ENCODE data around the gene PCNA. TPM values are rescaled to one million over a fixed set of nuclear protein-coding genes. Genes with fewer than 3 reads are reported as not detected.

PCNA gene
- total and polyA plus RNA-seq, 2 donors (not counting 1 experiment from before 2014, with no cell fraction given): 31.7 to 73.4 TPM

GRCh38 chr20:5168651-5169396 lies 49.1 kb upstream of the PCNA start:
- peak overlapping the region; percentile 88 for H3K27ac Mint-ChIP-seq
- peak overlapping the region in 1 of 2 donors; percentile 62 for H3K27ac ChIP-seq (ENCODE audit: low read length in 2 of 2)

More at GRCh38 chr20:5168651-5169396, 49.1 kb upstream of the PCNA start:
- Histone ChIP-seq H2AFZ (ENCODE audit: insufficient read depth, low read depth, low read length, poor library complexity, severe bottlenecking) (no peak overlapping the region), H3K4me1 (ENCODE audit: control insufficient read depth in 2 of 2, insufficient read depth in 2 of 2, low read length in 2 of 2) (peaks cover 35 to 62% of the 10 kb centered on the region in 2 donors), H3K36me3 (replicated peaks in 1 of 2; ENCODE audit: control extremely low read depth in 1 of 2, control insufficient read depth in 1 of 2, extremely low read depth in 1 of 2, insufficient read depth in 2 of 2, low read length in 1 of 2) (peaks cover 0 to 13% of the 10 kb centered on the region in 2 experiments), H3K9ac (ENCODE audit: low read length) (peak overlapping the region; percentile 38), H3K4me3 (ENCODE audit: control extremely low read depth in 1 of 5, extremely low read depth in 1 of 5, insufficient read depth in 1 of 5, low read depth in 2 of 5, low read length in 4 of 5) (peak overlapping the region in 1 of 5 experiments; percentile 17), H3K27me3 (replicated peaks in 1 of 4; ENCODE audit: control extremely low read depth in 1 of 4, control insufficient read depth in 3 of 4, insufficient read depth in 4 of 4, low read length in 3 of 4) (no peaks in the 10 kb centered on the region), H4K20me1 (ENCODE audit: control insufficient read depth, insufficient read depth, low read length, poor library complexity, severe bottlenecking) (peaks cover 42% of the 10 kb centered on the region), H3K79me2 (ENCODE audit: control insufficient read depth, insufficient read depth, low read length) (peaks cover 87% of the 10 kb centered on the region), H3K4me2 (replicated peaks; ENCODE audit: low read depth, low read length, poor library complexity, severe bottlenecking) (peak overlapping the region; percentile 68), H3K9me3 (ENCODE audit: control extremely low read depth in 1 of 3, control insufficient read depth in 2 of 3, insufficient read depth in 1 of 3, low read length in 2 of 3) (no peaks in the 10 kb centered on the region)
- intact Hi-C loops (cut with micrococcal nuclease): no loop called here
- TF ChIP-seq EZH2 (IDR thresholded peaks at IDR 0.05; ENCODE audit: borderline replicate concordance, insufficient read depth, low read depth, low read length, poor library complexity, severe bottlenecking): no peak
- TF ChIP-seq CTCF (IDR thresholded peaks at IDR 0.05): no peak
- peak; percentile 62 for ATAC-seq (ENCODE audit: low read depth)
- Mint-ChIP-seq H3K27me3 (no peaks in the 10 kb centered on the region), H3K4me1 (peaks cover 78% of the 10 kb centered on the region), H3K4me3 (peak overlapping the region; percentile 71), H3K9me3 (ENCODE audit: insufficient read depth) (no peaks in the 10 kb centered on the region)
- peak; percentile 49 for DNase-seq
- CTCF ChIA-PET: interaction anchor here (1.0 to 1.7 kb wide), 5 partner anchors 22 to 280 kb away, joined by 3 to 10 read pairs (median 3); partner anchors contain the start of gene CDS2
- POLR2A ChIA-PET: interaction anchor here (0.6 to 1.5 kb wide), 3 partner anchors 42 to 524 kb away, joined by 3 to 7 read pairs (median 4); partner anchors contain the start of gene CDS2
- WGBS (ENCODE audit: insufficient coverage): 0% methylated on average over 2 of the region's 3 CpGs

Data from B cell (primary cell).